Measurements from ENCODE around the gene SSBP3.

SSBP3 gene

DNA sequence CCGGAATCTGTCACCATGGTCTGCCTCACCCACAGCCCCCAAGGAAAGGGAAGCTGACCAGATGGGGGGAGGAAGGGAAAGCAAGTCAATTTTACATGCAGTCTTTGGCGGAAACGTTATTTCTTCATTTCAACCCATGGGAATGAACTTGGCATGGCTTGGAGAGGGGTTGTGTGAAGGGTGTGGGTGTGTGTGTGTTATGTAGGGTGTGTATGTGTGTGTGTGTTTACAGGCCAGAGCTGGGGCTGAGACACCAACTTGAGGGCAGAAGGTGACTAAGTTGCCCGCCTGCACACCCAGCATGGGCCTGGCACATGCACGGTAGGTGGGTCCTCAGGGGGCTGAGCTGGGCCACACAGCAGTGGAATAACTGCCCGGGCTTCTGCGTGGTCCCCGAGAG lies 141.1 kb downstream of the SSBP3 start:
- 0 out of 2 replicates have a peak, but pooled peaks cover 2% of the 10 kb centered on the region for H3K36me3 ChIP-seq (ENCODE audit: control insufficient read depth, insufficient read depth, low read length)
- no peak overlapping the region for H3K27ac ChIP-seq (ENCODE audit: low read depth, low read length)

DNA sequence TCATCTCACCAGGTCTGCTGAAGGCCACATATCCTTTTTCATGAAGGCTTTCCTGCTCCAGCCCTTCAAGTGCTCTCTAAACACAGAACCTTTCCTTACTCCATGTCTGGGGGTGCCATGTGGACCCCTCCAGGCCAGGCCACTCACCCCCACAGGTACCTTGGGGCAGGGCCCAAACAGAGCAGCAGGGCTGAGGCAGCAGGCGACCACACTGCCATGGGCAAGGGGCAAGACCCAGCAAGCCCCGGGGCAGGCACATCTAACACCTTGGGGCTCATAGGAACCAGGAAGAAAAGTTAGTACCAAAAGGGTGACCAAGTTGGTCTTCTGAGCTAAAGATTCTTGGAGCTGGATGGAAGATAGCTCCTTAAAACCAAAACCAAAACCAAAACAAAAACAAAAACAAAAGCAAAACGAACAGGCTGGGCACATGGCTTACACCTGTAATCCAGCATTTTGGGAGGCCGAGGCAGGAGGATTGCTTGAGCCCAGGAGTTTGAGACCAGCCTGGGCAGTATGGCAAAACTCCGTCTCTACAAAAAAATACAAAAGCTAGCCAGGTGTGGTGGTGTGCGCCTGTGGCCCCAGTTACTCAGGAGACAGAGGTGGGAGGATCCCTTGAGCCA lies 142.5 kb downstream of the SSBP3 start:
- Histone ChIP-seq H3K27me3 (ENCODE audit: control insufficient read depth, insufficient read depth, low read length) (no peaks in the 10 kb centered on the region), H3K27ac (ENCODE audit: low read depth, low read length) (no peak overlapping the region), H3K36me3 (ENCODE audit: control insufficient read depth, insufficient read depth, low read length) (0 out of 2 replicates have a peak, but pooled peaks cover 2% of the 10 kb centered on the region), H3K9ac (ENCODE audit: low read depth, low read length) (peak overlapping the region; percentile 16; the same call in 1 of the 2 replicates), H3K4me3 (ENCODE audit: low read depth, low read length) (no peak overlapping the region), H3K4me1 (ENCODE audit: control insufficient read depth, insufficient read depth, low read length) (no peaks in the 10 kb centered on the region), H3K9me3 (ENCODE audit: control insufficient read depth, insufficient read depth, low read length) (no peaks in the 10 kb centered on the region)

More for the DNA sequence above, 141.1 kb downstream of the SSBP3 start:
- Histone ChIP-seq H3K27me3 (ENCODE audit: control insufficient read depth, insufficient read depth, low read length) (no peaks in the 10 kb centered on the region), H3K4me1 (ENCODE audit: control insufficient read depth, insufficient read depth, low read length) (no peaks in the 10 kb centered on the region), H3K4me3 (ENCODE audit: low read depth, low read length) (no peak overlapping the region), H3K9ac (ENCODE audit: low read depth, low read length) (no peak overlapping the region), H3K9me3 (ENCODE audit: control insufficient read depth, insufficient read depth, low read length) (no peaks in the 10 kb centered on the region)

DNA sequence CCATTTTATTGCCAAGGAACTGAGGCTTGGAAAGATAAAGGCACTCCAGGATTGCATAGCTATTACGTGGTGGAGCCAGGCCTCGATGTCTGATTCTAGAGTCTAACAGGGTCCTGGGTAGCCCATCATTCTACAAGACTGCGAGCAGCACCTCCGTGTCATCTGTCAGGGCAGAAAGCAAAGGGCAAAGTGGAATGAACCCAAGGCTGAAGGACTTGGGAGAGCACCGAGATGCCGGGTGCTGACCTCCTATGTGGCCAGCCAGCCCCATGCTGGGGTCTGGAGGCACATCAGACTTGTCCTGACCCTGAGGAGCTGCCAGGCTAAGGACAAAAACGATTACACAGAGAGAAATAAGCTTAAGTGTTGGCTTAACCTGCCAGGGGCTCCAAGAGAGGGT lies 143.9 kb downstream of the SSBP3 start:
- Histone ChIP-seq H3K27ac (ENCODE audit: low read depth, low read length) (no peak overlapping the region), H3K9ac (ENCODE audit: low read depth, low read length) (no peak overlapping the region), H3K4me3 (ENCODE audit: low read depth, low read length) (no peak overlapping the region), H3K9me3 (ENCODE audit: control insufficient read depth, insufficient read depth, low read length) (no peaks in the 10 kb centered on the region), H3K4me1 (ENCODE audit: control insufficient read depth, insufficient read depth, low read length) (peaks cover 7% of the 10 kb centered on the region), H3K36me3 (ENCODE audit: control insufficient read depth, insufficient read depth, low read length) (0 out of 2 replicates have a peak, but pooled peaks cover 2% of the 10 kb centered on the region), H3K27me3 (ENCODE audit: control insufficient read depth, insufficient read depth, low read length) (no peaks in the 10 kb centered on the region)

DNA sequence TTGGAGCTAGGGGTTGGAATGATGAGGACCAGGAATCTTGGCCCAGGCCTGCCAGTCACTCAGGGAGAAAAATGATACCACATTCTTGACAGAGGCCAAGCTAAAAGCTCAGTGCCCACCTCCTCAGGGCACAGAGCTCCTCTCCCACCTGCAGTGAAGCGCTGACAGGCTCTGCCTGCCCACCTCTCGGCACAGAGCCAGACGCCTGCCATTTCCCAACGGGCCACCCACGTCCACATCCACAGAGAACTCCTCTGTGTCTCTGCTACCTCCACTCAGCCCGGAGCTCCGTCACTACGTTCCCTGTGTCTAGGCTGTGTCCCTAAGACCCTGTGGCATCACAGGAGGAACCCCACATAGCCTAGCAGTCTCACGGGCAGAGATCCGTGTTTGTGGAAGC lies 145.4 kb downstream of the SSBP3 start:
- Histone ChIP-seq H3K27ac (ENCODE audit: low read depth, low read length) (no peak overlapping the region), H3K9ac (ENCODE audit: low read depth, low read length) (no peak overlapping the region), H3K36me3 (ENCODE audit: control insufficient read depth, insufficient read depth, low read length) (0 out of 2 replicates have a peak, but pooled peaks cover 2% of the 10 kb centered on the region)

DNA sequence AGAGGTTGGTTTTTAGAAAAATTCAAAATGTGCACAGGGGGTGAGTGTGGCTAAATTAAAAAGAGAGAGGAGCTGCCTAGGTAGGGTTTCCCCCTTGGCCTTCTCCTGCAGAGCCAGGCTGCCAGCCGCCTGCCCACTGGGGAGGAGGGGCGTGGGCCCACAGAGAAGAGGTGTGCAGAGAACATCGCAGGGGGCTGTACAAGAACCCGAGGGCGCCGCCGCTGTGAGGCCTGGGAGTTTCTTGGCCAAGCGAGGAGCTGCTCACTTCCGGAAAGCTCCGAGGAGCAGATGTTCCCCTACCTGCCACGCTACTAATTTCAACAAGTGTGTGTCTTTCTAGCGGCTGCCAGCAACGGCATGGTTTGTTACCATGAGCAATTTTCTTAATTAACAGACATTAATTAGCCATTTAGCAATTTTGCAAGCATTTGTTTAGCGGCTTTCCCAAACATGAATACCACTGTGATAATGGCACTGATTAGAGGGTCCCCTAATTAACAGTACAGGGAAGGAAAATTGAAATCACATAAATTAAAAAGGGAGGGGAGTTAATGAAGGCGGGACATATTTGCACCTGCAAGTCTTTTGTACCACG lies 146.6 kb downstream of the SSBP3 start:
- H3K4me3 ChIP-seq (ENCODE audit: low read depth, low read length), result no peak overlapping the region
- no peak overlapping the region for H3K9ac ChIP-seq (ENCODE audit: low read depth, low read length)
- H3K9me3 ChIP-seq (ENCODE audit: control insufficient read depth, insufficient read depth, low read length), result no peaks in the 10 kb centered on the region
- H3K27me3 ChIP-seq (ENCODE audit: control insufficient read depth, insufficient read depth, low read length), result no peaks in the 10 kb centered on the region
- no peak overlapping the region for H3K27ac ChIP-seq (ENCODE audit: low read depth, low read length)
- H3K4me1 ChIP-seq (ENCODE audit: control insufficient read depth, insufficient read depth, low read length), result peaks cover 14% of the 10 kb centered on the region
- peaks cover 5% of the 10 kb centered on the region; the same call in 1 of the 2 replicates for H3K36me3 ChIP-seq (ENCODE audit: control insufficient read depth, insufficient read depth, low read length)

More for the DNA sequence above, 145.4 kb downstream of the SSBP3 start:
- Histone ChIP-seq H3K4me3 (ENCODE audit: low read depth, low read length) (no peak overlapping the region), H3K4me1 (ENCODE audit: control insufficient read depth, insufficient read depth, low read length) (peaks cover 14% of the 10 kb centered on the region), H3K9me3 (ENCODE audit: control insufficient read depth, insufficient read depth, low read length) (no peaks in the 10 kb centered on the region), H3K27me3 (ENCODE audit: control insufficient read depth, insufficient read depth, low read length) (no peaks in the 10 kb centered on the region)

DNA sequence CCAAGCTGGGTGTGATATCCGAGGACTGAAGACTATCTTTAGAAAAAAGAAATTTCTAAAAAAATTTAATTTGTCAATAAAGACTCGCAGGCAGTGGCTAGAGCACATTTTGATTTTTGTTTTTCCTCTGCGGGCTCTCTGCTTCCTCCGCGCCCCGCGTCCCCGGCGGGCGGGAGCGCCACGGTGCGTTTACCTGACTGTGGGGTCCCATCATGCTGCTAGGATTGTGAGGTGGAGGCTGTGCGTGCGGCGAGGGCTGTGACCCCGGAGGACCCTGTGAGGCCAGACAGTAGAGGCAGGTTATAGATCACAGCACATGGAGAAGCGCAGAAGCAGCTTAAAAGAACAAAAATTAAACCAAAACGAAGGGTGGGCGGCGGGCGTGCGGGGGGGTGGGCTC lies 148.3 kb downstream of the SSBP3 start:
- H3K4me3 ChIP-seq (ENCODE audit: low read depth, low read length), result no peak overlapping the region
- H3K9ac ChIP-seq (ENCODE audit: low read depth, low read length), result no peak overlapping the region
- no peaks in the 10 kb centered on the region for H3K9me3 ChIP-seq (ENCODE audit: control insufficient read depth, insufficient read depth, low read length)
- H3K27me3 ChIP-seq (ENCODE audit: control insufficient read depth, insufficient read depth, low read length), result no peaks in the 10 kb centered on the region
- H3K4me1 ChIP-seq (ENCODE audit: control insufficient read depth, insufficient read depth, low read length), result peaks cover 14% of the 10 kb centered on the region
- no peak overlapping the region for H3K27ac ChIP-seq (ENCODE audit: low read depth, low read length)
- H3K36me3 ChIP-seq (ENCODE audit: control insufficient read depth, insufficient read depth, low read length), result peaks cover 5% of the 10 kb centered on the region; the same call in 1 of the 2 replicates

DNA sequence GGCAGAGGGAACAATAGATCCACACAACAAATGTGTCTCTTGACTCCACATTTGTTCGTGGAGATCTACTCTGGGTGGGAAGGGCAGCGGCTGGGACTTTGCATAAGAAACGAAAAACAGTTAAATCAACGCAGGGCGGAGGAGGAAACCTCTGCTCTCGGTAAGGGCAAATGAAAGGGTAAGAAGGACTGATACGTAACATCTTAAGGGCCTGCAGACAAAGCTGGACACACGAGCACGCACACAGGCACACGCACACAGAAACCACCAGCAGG lies 148.9 kb downstream of the SSBP3 start:
- no peak overlapping the region for H3K9ac ChIP-seq (ENCODE audit: low read depth, low read length)

DNA sequence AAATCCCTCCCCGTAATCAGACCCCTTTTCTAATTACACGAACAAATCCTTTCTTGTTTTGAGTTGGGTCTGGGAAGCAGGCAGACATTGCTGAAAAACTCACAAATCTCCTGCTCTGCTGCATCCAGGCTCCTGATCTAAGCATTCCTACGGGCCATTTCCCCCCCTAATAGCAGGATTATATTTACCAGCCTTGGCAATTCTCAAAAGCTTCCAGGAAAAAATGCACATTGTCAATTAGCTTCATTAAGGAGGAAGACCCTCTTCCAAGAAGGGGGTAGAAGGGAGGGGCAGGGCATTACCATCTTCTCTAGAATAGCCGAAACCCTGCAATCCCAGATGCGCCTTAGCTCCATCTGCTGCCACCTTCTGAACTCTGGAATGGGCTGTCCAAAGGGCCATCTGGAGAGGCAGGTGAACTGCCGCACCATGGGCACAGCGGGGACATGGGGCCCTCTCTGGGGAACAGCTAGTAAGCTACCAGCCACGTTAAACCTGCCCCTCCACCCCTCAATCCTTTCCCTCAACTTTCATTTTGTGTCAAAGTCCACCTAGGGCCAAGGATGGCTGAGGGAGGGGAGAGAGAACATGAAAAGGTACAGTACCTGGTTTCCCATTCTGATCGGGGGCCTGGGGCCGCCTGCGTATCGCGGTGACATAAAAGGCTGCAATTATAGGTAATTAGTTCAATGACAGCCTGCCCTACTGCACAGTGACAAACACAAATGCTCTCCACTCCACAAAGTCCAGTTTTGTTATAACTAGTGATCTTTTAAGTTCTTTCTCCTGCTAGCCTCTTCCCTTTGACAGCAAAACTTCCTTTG lies 149.5 kb downstream of the SSBP3 start:
- Histone ChIP-seq H3K4me1 (ENCODE audit: control insufficient read depth, insufficient read depth, low read length) (peaks cover 14% of the 10 kb centered on the region), H3K4me3 (ENCODE audit: low read depth, low read length) (no peak overlapping the region), H3K36me3 (ENCODE audit: control insufficient read depth, insufficient read depth, low read length) (peaks cover 9% of the 10 kb centered on the region; the same call in 1 of the 2 replicates), H3K9ac (ENCODE audit: low read depth, low read length) (no peak overlapping the region), H3K27me3 (ENCODE audit: control insufficient read depth, insufficient read depth, low read length) (no peaks in the 10 kb centered on the region), H3K27ac (ENCODE audit: low read depth, low read length) (no peak overlapping the region), H3K9me3 (ENCODE audit: control insufficient read depth, insufficient read depth, low read length) (no peaks in the 10 kb centered on the region)

More for the DNA sequence above, 148.9 kb downstream of the SSBP3 start:
- Histone ChIP-seq H3K9me3 (ENCODE audit: control insufficient read depth, insufficient read depth, low read length) (no peaks in the 10 kb centered on the region), H3K27me3 (ENCODE audit: control insufficient read depth, insufficient read depth, low read length) (no peaks in the 10 kb centered on the region), H3K27ac (ENCODE audit: low read depth, low read length) (peak overlapping the region; percentile 8), H3K36me3 (ENCODE audit: control insufficient read depth, insufficient read depth, low read length) (peaks cover 5% of the 10 kb centered on the region; the same call in 1 of the 2 replicates), H3K4me1 (ENCODE audit: control insufficient read depth, insufficient read depth, low read length) (peaks cover 14% of the 10 kb centered on the region), H3K4me3 (ENCODE audit: low read depth, low read length) (no peak overlapping the region)

DNA sequence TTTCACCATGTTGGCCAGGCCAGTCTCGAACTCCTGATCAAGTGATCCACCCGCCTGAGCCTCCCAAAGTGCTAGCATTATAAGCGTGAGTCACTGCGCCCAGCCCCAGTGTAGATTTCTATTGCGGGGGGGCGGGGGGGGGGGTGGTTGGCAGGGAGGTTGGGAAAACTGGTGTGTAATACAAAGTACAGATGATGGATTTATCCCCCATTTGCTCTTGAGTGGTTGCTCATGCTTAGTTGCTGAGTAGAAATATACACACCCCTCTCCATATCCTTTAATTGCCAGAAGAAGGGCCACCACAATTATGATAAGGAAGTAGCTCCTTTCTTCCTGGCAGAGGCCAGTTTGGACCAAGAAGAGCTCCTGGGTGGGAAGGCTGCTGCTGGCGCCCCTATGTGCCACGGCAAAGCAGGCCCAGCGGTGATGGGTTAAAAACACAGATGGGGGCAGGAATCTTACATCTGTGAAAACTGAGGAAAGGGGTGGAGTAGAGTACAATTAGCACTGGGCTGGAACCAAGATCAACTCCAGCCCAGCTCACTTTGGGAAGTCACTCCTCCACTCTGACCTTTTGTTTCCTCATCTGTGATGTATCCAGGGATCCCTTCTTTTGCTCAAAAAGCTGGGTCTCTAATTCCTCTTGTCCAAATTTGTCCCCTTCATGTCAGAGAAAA lies 151.0 kb downstream of the SSBP3 start:
- H3K9me3 ChIP-seq (ENCODE audit: control insufficient read depth, insufficient read depth, low read length), result no peaks in the 10 kb centered on the region
- no peak overlapping the region for H3K27ac ChIP-seq (ENCODE audit: low read depth, low read length)
- no peak overlapping the region for H3K4me3 ChIP-seq (ENCODE audit: low read depth, low read length)
- no peaks in the 10 kb centered on the region for H3K27me3 ChIP-seq (ENCODE audit: control insufficient read depth, insufficient read depth, low read length)
- peaks cover 19% of the 10 kb centered on the region; the same call in 1 of the 2 replicates for H3K36me3 ChIP-seq (ENCODE audit: control insufficient read depth, insufficient read depth, low read length)
- H3K9ac ChIP-seq (ENCODE audit: low read depth, low read length), result no peak overlapping the region
- H3K4me1 ChIP-seq (ENCODE audit: control insufficient read depth, insufficient read depth, low read length), result peaks cover 14% of the 10 kb centered on the region

DNA sequence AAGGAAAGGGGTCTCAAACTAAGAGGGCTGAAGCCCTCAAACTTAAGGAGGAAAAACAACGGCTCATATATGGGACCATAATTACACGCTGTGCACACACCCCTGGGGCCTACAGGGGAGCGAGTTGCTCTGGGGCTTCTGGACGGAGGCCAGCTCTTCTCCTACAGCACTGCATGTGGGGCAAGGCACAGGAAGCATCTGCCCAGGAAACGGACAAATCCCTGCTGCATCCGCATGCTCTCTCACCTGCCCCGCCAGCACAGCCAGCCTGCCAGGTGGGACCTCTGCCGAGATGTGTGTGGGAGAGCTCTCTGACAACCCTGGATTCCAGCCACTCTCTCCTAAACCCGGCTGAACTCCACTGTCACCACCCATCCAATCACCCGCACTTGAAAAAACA lies 152.1 kb downstream of the SSBP3 start:
- Histone ChIP-seq H3K27ac (ENCODE audit: low read depth, low read length) (no peak overlapping the region), H3K4me3 (ENCODE audit: low read depth, low read length) (no peak overlapping the region), H3K27me3 (ENCODE audit: control insufficient read depth, insufficient read depth, low read length) (no peaks in the 10 kb centered on the region), H3K4me1 (ENCODE audit: control insufficient read depth, insufficient read depth, low read length) (peaks cover 14% of the 10 kb centered on the region), H3K36me3 (ENCODE audit: control insufficient read depth, insufficient read depth, low read length) (peaks cover 19% of the 10 kb centered on the region), H3K9ac (ENCODE audit: low read depth, low read length) (no peak overlapping the region), H3K9me3 (ENCODE audit: control insufficient read depth, insufficient read depth, low read length) (no peaks in the 10 kb centered on the region)
